ENCODE results near the gene TSEN54. TPM values are rescaled to one million over a fixed set of nuclear protein-coding genes. Genes with fewer than 3 reads are reported as not detected.

The TSEN54 gene
- total RNA-seq, 2 donors from 2014 or later = 29.7 to 50.7 TPM

GRCh38 chr17:75488693-75489510 is 27.4 kb upstream of the TSEN54 start:
- Histone ChIP-seq H3K27ac (no peak overlapping the region), H3K9ac (ENCODE audit: low read depth in 2 of 2, low read length in 2 of 2) (peak overlapping the region in 1 of 2 donors; percentile 18), H3K9me3 (no peaks in the 10 kb centered on the region), H3K4me1 (peaks cover 11% of the 10 kb centered on the region), H3K36me3 (no peaks in the 10 kb centered on the region), H3K27me3 (no peaks in the 10 kb centered on the region), H3K4me3 (no peak overlapping the region)
- DNase-seq = no peak
- TF ChIP-seq CTCF (IDR thresholded peaks at IDR 0.05) = no peak
- intact Hi-C loops (cut with DNase I) = no loop called here

GRCh38 chr17:75489511-75489955 is 26.8 kb upstream of the TSEN54 start:
- H3K9ac ChIP-seq (ENCODE audit: low read depth in 2 of 2, low read length in 2 of 2) = peak overlapping the region in 1 of 2 donors; percentile 18
- TF ChIP-seq CTCF (IDR thresholded peaks at IDR 0.05) = no peak
- H3K9me3 ChIP-seq = no peaks in the 10 kb centered on the region
- no peaks in the 10 kb centered on the region for H3K36me3 ChIP-seq
- peaks cover 11% of the 10 kb centered on the region for H3K4me1 ChIP-seq
- no peak for DNase-seq
- H3K27ac ChIP-seq = peak overlapping the region; percentile 64
- no peaks in the 10 kb centered on the region for H3K27me3 ChIP-seq
- intact Hi-C loops (cut with DNase I) = no loop called here
- H3K4me3 ChIP-seq = no peak overlapping the region

DNA sequence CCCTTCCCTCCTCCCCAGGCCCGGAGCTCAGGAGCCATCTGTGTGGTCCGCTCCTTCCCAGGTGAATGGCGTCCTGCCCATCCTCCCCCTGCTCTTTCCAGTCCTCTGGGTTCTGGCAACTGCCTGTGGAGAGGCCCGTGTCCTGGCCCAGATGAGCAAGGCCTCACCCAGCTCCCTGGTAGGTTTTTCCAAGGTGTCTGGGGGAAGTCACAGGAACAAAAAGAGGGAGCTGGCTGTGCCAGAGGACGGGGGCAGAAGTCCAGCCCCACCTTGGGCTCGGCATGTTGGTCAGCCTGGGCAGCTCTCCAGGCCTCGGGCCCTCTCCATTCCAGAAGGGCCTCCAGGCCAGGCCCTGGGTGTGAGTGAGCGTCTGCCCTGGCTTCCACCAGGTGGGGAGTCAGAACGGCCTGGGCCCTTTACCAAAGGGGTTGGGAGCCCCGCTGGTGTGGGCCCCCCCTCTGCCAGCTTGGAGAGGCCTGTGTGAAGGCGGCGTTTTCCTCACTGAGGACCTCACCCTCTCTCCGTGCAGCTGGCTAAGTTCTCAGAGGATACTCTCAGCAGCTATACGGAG is 26.1 kb upstream of the TSEN54 start:
- intact Hi-C loops (cut with DNase I) = no loop called here
- H3K27ac ChIP-seq = peak overlapping the region; percentile 64

GRCh38 chr17:75490953-75491649 is 25.2 kb upstream of the TSEN54 start:
- H3K36me3 ChIP-seq = no peaks in the 10 kb centered on the region
- no peak for DNase-seq
- intact Hi-C loops (cut with DNase I) = no loop called here
- no peaks in the 10 kb centered on the region for H3K27me3 ChIP-seq
- no peak overlapping the region for H3K4me3 ChIP-seq
- H3K9ac ChIP-seq (ENCODE audit: low read depth in 2 of 2, low read length in 2 of 2) = no peak overlapping the region
- no peaks in the 10 kb centered on the region for H3K9me3 ChIP-seq
- peaks cover 11% of the 10 kb centered on the region for H3K4me1 ChIP-seq
- peak overlapping the region; percentile 64 for H3K27ac ChIP-seq
- TF ChIP-seq CTCF (IDR thresholded peaks at IDR 0.05) = no peak

More for the DNA sequence above, 26.1 kb upstream of the TSEN54 start:
- peak overlapping the region in 1 of 2 donors; percentile 15 for H3K9ac ChIP-seq (ENCODE audit: low read depth in 2 of 2, low read length in 2 of 2)
- DNase-seq = peak; percentile 74
- no peaks in the 10 kb centered on the region for H3K36me3 ChIP-seq
- no peaks in the 10 kb centered on the region for H3K27me3 ChIP-seq
- H3K9me3 ChIP-seq = no peaks in the 10 kb centered on the region
- H3K4me1 ChIP-seq = peaks cover 11% of the 10 kb centered on the region
- H3K4me3 ChIP-seq = no peak overlapping the region
- TF ChIP-seq CTCF (IDR thresholded peaks at IDR 0.05) = no peak

GRCh38 chr17:75491680-75492079 is 24.6 kb upstream of the TSEN54 start:
- Histone ChIP-seq H3K9me3 (no peaks in the 10 kb centered on the region), H3K9ac (ENCODE audit: low read depth in 2 of 2, low read length in 2 of 2) (no peak overlapping the region), H3K4me1 (peaks cover 11% of the 10 kb centered on the region), H3K27me3 (no peaks in the 10 kb centered on the region), H3K4me3 (no peak overlapping the region), H3K27ac (no peak overlapping the region), H3K36me3 (no peaks in the 10 kb centered on the region)
- intact Hi-C loops (cut with DNase I) = no loop called here
- no peak for TF ChIP-seq CTCF (IDR thresholded peaks at IDR 0.05)
- no peak for DNase-seq
